D721Med (cell line): ENCODE data around the gene HSPA9.

Experiments
- DNase-seq: peaks from one replicate; pipeline ENCODE4 v3.0.0; 2011; ENCODE audit warnings: low spot score; ENCODE audit not compliant: insufficient read length
- FAIRE-seq: peaks from 2 replicates; lab custom pipeline; 2011; peaks lifted over from hg19 to GRCh38; lab: Jason Lieb, UNC
- TF ChIP-seq, protein P1 (sequence below): IDR thresholded peaks from 2 replicates; pipeline ENCODE4 v1.5.1; 2012; ENCODE audit warnings: mild to moderate bottlenecking, control low read depth; ENCODE audit not compliant: insufficient read depth; ENCODE audit errors: missing control alignments

The HSPA9 gene

GRCh38 chr5:138611678-138612218, 36.5 kb upstream of the HSPA9 start:
- FAIRE-seq (no peak), DNase-seq (no peak)
- TF ChIP-seq, protein P1, sequence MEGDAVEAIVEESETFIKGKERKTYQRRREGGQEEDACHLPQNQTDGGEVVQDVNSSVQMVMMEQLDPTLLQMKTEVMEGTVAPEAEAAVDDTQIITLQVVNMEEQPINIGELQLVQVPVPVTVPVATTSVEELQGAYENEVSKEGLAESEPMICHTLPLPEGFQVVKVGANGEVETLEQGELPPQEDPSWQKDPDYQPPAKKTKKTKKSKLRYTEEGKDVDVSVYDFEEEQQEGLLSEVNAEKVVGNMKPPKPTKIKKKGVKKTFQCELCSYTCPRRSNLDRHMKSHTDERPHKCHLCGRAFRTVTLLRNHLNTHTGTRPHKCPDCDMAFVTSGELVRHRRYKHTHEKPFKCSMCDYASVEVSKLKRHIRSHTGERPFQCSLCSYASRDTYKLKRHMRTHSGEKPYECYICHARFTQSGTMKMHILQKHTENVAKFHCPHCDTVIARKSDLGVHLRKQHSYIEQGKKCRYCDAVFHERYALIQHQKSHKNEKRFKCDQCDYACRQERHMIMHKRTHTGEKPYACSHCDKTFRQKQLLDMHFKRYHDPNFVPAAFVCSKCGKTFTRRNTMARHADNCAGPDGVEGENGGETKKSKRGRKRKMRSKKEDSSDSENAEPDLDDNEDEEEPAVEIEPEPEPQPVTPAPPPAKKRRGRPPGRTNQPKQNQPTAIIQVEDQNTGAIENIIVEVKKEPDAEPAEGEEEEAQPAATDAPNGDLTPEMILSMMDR = no peak

- no peak for FAIRE-seq
- TF ChIP-seq, protein P1 = no peak
Observed at GRCh38 chr5:138610918-138611677, 35.9 kb upstream of the HSPA9 start.

GRCh38 chr5:138610415-138610917, 35.3 kb upstream of the HSPA9 start:
- TF ChIP-seq, protein P1 = no peak
- FAIRE-seq (no peak), DNase-seq (no peak)

More at GRCh38 chr5:138610918-138611677, 35.9 kb upstream of the HSPA9 start:
- DNase-seq = no peak

DNA sequence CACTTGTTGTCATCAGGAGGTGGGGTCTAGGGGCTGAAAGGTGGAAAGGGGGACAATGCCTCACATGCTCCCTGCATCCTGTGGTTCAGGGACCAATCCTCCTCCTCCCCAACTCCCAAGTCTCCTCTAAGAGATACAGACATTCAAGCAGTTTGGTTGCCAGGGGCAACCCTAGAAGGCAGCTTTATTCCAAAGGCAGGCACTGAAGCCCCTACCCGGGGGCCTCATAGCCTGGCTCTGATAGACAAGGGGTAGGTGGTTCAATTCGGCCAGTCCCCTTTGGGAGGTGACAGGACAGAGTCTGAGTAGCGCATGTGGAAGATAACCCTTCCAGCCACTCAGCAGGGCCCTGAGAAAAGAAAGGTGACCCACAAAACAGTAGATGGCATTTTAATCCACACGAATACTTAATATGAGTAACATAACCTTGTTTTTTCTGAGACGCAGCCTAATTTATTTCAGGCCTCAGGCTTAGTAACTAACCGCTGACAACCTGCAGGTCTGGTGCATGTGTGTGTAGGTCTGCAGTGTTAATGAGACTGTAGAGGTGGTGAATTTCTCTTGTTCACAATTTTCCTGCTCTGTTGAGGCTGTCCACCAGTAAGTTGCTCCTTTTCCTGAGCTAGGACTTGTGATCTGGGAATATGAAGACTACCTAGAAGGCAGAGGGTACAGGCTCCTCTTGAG, 31.3 kb upstream of the HSPA9 start:
- no peak for DNase-seq
- TF ChIP-seq, protein P1 = no peak
- no peak for FAIRE-seq

DNA sequence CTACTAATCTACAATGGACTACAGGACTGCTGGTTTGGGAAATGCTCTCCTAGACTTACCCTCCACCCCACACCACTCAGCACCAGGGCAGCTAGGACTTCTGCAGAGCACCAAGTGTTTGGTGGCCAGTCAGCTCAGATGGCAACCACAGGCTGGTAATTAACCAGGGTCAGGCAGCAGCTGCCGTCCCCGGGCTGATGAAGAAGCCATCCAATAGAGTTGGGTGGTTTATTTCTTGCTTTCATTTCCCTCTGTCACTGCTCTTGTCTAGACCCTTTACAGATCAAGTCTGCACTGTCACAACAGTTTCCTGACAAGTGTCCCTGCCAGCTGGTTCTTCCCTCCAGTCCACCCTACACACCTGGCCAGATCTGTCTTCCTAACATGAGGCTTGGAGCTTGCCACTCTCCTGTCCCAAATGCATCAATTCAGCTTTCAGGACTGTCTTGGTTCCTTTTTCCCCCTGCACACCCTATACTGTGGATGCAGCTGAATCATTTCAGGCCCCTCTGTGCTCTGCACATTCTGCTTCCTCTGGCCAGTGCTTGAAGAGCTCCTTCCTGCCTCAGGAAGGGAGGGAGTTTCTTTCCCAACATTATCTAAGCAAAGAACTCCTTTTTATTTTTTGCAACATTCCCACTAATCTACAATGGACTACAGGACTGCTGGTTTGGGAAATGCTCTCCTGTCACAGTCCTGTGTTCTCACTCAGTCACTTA, 30.2 kb upstream of the HSPA9 start:
- TF ChIP-seq, protein P1 = no peak
- no peak for DNase-seq
- FAIRE-seq = no peak

DNA sequence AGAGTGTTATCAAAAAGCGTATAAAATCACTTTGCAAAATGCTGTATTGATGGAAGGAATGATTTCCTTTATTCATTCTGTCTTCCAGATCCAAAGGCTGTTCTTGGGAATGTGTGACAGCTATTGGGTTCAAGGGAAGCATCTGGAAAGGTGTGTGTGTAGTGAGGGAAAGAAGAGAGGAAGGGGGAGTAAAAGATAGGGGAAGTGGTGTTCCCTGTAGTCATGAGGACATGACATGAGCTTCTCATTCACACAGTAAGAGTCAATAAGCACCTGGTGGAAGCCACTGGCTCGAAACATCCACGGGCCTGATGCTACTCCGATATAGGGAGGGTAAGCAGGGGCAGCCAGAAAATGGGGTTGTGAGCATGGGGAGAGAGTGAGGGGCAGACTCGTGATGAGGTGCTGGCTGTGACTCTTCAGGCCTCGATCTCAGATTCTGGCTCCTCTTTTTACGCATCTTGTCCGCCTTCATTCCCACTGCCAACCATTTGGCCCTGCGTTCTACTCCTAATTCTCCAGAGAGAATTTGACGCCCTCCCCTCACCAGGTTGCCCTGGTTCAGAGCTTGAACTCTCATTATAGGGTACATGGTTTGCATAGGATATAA, 29.1 kb upstream of the HSPA9 start:
- no peak for FAIRE-seq
- TF ChIP-seq, protein P1 = no peak

More for the DNA sequence above, 29.1 kb upstream of the HSPA9 start:
- DNase-seq = no peak
